HG03039 (cell line): ENCODE data around the gene SMIM3.
A peak's percentile ranks its signal among the peaks of the same experiment; 100 is the strongest.
"Not testable (repeated sequence)": the region's sequence is repeated elsewhere in the genome, so short reads cannot be mapped to it uniquely, and the experiment has no call there.

Source experiments
- ATAC-seq: cut with Tn5 transposase; IDR thresholded peaks from one replicate; pipeline ENCODE4 v1.9.1; 2021; ENCODE audit warnings: mild to moderate bottlenecking, moderate library complexity; ENCODE audit not compliant: unreplicated experiment

SMIM3 gene

GRCh38 chr5:150778517-150779396, at the start of gene SMIM3:
Gene SMIM3 (plus strand): TSS chr5:150778757. CDS start chr5:150795441, 16,684 bp downstream.
- peak; percentile 28 for ATAC-seq

DNA sequence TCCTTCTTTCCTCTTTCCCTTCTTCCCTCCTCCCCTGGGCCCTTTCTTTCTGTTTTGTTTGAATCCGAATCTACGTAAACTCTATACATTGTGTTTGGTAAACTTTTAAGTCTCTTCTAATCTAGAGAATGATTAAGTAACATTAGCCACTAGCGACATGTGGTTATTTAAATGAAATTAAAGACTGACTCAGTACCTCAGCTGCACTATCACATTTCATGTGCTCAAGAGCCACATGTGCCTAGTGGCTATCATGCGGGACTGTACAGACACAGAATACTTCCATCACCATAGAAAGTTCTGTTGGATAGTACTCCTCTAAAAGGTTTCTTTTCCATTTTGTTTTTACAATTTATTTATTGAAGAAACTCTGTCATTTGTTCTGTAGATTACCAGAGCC, 48.7 kb upstream of the SMIM3 start:
- ATAC-seq, result no peak

DNA sequence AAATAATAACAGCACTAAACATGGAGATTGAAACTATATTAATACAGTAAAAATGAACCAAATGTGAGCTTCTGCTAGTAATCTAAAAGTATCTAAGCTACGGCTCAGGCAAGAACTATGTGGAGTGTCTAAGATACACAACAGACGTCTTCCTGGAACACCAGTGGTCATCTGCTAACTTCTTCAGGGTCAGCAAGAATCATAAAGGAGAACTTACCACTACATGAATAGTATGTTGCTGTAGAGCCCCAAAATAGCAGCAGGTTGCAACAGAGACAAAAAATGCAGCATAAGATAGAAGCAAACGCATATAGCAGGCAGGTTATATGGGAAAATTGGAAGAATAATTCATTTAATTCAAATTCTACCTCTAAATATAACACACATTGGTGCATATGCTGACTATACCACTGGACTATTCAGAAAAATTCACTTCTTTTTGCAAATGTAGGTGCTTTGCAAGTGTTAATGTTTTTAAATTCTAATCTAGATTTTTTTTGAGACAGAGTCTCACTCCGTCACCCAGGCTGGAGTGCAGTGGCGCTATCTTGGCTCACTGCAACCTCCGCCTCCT, 46.8 kb upstream of the SMIM3 start:
- no peak for ATAC-seq

DNA sequence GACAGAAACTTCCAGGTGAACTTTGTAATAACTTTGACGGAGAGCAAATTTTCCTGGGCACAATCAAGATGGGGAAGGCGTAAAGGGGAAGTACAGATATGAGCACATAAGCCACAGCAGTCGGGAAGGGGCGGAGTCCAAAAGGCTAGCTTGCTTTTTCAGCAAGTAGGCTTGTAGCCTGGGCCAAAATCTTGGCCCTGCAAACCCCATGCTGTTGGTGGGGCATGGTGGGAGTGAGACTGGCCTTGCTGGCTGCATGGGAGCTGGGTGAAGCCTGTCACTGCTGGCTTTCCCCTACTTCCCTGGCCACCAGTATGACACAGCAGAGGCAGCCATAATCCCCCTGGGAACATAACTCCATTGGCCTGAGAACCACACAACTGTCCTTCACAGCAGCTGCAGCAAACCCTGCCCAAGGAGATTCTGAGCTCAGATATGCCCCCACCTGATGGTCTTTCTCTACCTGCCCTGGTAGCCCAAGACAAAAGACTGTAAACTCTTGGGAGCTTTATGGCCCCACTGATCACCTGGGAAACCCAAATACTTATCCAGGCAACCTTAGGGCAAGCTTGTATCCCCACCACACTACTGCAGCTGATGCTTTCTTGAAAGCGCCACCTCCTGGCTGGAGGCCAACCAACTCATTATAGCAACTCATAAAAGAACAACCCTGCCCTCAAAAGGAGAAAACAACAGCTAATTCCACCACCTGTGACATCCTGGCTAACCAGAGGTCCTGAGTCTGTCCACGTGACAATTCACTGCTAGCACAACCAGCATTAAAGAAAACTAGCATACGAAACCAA, 43.8 kb upstream of the SMIM3 start:
- no peak for ATAC-seq

DNA sequence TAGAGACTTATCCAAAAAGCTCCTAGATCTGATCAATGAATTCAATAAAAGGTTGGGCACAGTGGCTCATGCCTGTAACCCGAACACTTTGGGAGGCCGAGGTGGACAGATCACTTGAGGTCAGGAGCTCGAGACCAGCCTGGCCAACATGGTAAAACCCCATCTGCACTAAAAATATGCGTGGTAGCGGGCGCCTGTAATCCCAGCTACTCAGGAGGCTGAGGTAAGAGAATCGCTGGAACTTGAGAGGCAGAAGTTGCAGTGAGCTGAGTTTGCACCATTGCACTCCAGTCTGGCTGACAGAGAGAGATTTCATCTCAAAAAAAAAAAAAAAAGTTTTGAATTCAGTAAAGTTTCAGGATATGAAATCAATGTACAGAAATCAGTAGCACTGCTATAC, 39.7 kb upstream of the SMIM3 start:
- no peak for ATAC-seq

DNA sequence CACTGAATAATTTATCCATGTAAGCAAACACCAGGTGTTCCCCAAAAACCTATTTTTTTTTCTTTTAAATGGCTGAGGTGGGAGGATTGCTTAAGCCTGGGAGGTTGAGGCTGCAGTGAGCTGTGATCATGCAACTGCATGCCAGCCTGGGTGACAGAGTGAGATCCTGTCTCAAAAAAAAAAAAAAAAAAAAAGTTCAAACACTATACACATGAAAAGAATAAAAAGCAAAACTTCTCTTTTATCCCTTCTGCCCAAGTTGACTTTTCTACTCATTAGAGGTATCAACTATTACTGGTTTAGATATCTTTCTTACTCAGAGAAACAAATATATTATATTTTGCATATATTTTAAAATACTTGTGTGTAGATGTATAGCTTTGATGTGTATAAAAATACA, 37.6 kb upstream of the SMIM3 start:
- ATAC-seq, result no peak

DNA sequence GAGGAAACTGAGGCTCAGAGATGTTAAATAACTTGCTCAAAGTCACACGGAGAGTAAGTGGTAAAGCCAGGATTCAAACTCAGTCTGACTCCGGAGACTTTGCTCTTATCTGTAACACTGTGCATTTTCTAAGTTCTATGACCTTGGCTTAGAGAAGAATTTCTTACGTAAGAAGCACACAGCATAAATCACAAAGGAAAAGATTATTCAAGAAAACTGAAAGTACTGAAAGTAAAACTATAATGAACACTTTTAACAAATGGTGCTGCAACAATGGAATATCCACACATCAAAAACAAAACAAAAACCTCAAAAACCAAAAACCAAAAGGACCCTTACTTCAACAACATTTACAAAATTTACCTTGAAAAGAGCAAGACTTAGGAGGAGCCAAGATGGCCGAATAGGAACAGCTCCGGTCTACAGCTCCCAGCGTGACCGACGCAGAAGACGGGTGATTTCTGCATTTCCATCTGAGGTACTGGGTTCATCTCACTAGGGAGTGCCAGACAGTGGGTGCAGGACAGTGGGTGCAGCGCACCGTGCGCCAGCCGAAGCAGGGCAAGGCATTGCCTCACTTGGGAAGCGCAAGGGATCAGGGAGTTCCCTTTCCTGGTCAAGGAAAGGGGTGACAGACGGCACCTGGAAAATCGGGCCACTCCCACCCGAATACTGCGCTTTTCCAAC, 36.0 kb upstream of the SMIM3 start:
- not testable (repeated sequence) for ATAC-seq

DNA sequence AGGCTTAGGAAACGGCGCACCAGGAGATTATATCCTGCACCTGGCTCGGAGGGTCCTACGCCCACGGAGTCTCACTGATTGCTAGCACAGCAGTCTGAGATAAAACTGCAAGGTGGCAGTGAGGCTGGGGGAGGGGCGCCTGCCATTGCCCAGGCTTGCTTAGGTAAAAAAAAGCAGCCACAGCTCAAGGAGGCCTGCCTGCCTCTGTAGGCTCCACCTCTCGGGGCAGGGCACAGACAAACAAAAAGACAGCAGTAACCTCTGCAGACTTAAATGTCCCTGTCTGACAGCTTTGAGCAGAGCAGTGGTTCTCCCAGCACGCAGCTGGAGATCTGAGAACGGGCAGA, 35.4 kb upstream of the SMIM3 start:
- ATAC-seq, result not testable (repeated sequence)

- ATAC-seq, result no peak
These were observed 28.1 kb upstream of the SMIM3 start for GRCh38 chr5:150750469-150750868.

- no peak for ATAC-seq
These were observed 27.3 kb upstream of the SMIM3 start for GRCh38 chr5:150751096-150751891.

GRCh38 chr5:150753463-150753862, 25.1 kb upstream of the SMIM3 start:
- no peak for ATAC-seq

DNA sequence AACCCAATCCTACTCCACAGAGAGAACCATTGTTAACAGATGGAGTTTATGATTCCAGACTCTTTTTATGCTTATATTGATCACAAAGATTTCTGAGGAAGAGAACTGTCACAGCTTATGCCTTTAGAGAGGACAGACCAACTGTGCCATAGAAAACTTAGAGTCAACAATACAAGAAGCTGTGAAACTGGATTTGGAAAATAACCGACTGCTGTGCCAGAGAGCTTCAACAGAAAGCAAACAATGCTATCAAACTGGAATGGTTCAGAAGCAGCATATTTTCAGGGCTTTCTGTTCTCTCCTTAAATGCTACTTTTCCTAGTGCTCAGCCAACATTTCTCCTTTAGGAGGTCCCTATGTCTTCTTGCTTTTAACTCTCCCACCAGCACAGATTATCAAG, 24.7 kb upstream of the SMIM3 start:
- no peak for ATAC-seq

DNA sequence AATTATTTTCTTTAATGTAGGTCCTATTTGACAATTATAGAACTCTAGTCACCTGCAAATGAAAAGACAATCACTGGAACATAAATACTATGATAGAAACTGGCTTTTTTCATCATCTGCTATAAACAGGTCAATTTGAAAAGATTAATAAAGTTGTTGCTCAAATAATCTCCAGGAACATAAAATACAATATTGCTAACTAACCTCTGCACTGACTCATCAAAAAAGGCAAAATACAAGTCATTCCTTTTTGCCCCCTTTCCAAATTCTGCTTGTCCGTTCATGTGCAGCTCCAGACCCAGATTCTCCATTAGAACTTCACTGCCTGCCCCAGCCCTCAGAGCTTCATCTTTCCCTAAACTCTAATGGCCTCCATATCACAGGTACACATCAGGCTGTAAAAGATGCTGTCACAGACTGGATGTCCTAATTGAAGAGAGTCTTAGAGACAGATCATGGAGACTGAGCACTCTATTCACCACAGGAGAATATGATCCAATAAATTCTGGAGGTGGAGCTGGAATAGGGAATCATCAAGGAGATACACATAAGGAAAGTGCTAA, 21.4 kb upstream of the SMIM3 start:
- no peak for ATAC-seq

DNA sequence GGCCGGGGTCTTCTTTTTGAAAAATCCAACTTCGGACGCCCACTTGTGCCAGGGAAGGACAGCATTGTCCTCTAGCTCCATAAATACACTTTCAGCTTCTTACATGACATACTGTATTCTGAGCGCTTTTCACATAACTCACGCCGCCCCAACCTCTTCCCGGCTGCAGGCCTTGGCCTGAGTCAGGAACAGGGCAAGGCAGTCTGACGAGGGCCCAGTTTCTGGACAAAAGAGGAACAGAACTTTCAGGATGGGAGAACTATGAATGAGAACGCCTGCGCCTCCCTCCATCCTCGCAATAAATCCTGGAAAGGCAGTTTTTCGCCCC, 20.4 kb upstream of the SMIM3 start:
- ATAC-seq, result peak; percentile 14

- ATAC-seq, result peak; percentile 93
These were observed 19.8 kb upstream of the SMIM3 start, which contains the start of gene DCTN4 for GRCh38 chr5:150758531-150759333. Gene DCTN4 (minus strand): TSS chr5:150759017. CDS start chr5:150758993, 24 bp downstream.

DNA sequence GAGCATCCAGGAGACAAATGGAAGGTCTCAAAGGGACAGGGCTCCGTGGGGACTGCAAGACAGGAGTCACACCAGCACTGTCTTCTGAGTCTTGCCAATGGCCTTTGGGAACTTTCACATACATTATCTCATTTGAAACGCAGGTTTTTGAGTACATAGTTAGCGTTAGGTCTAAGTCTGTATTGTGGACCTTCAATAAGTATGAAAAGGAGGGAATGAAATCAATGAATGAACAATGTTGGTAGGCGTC, 19.3 kb upstream of the SMIM3 start:
- ATAC-seq, result no peak

DNA sequence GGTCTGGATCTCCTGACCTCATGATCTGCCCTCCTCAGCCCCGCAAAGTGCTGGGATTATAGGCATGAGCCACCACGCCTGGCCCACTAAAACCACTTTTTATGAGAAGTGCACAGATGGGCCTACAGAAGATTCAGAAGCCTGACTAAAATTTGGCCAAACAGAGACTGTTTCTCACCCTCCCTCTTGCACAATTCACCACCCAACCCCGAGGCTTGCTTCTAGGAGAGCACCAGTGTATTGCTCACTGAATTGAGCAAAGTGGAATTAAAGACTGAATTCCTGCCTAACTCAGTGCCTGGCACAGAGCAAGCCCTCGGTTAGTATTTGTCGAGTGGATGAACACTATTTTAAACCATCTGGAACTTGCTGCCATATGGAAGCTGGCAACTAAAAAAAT, 16.3 kb upstream of the SMIM3 start:
- ATAC-seq, result no peak

DNA sequence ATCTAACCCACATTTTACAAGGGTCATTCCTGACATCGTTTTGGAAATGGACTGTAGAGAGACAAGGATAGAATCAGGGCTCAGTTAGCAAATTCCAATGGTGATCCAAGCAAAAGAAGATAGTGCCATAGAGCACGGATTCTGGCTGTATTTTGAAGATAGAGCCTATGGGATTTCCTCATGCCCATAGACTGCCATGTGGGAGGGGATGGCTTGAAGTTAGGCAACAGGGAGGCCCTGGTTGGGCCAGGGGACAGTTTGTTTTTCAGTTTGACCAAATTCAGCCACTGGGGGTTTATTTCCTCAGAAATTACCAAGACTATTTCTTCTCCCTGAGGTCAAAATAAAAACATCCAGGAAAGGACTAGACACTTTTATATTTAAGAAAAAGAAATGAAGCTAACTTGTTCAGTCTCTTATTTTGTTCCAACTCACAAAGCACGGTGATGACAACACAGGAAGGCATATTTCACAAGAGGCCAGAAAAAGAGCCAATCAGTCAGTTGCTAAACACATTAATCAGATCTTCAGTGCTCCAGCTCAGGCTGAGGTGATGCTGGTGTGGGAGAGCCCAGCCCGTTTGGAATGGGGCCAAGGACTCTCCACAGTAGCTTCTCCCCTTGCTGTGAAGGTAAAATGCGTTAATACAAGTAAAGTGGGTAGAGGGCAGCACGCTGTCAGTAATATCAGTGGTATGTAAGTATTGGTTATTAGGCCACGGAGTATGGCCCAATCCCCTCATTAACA, 15.4 kb upstream of the SMIM3 start:
- no peak for ATAC-seq

GRCh38 chr5:150764530-150764929, 14.0 kb upstream of the SMIM3 start:
- ATAC-seq, result no peak
